ENCODE data around the gene RAB9B. TPM values are rescaled to one million over a fixed set of nuclear protein-coding genes. Genes with fewer than 3 reads are reported as not detected.

The RAB9B gene
- total RNA-seq, 3 donors from 2014 or later: 0.69 to 8.0 (median 0.82) TPM

- TF ChIP-seq CTCF (IDR thresholded peaks at IDR 0.05): no peak
- Histone ChIP-seq H3K4me1 (ENCODE audit: low read depth) (no peaks in the 10 kb centered on the region), H3K9me3 (no peaks in the 10 kb centered on the region), H3K36me3 (ENCODE audit: low read depth) (no peaks in the 10 kb centered on the region), H3K4me3 (no peak overlapping the region)
- DNase-seq (no peak), ATAC-seq (no peak)
- intact Hi-C loops (cut with DNase I, micrococcal nuclease): no loop called here
Measured at GRCh38 chrX:103806862-103807474, 25.1 kb downstream of the RAB9B start.

GRCh38 chrX:103805860-103806259, 26.2 kb downstream of the RAB9B start:
- Histone ChIP-seq H3K36me3 (ENCODE audit: low read depth) (no peaks in the 10 kb centered on the region), H3K4me1 (ENCODE audit: low read depth) (no peaks in the 10 kb centered on the region), H3K4me3 (no peak overlapping the region), H3K9me3 (no peaks in the 10 kb centered on the region)
- DNase-seq (no peak), ATAC-seq (no peak)
- no peak for TF ChIP-seq CTCF (IDR thresholded peaks at IDR 0.05)
- intact Hi-C loops (cut with DNase I, micrococcal nuclease): no loop called here

- H3K4me1 ChIP-seq (ENCODE audit: low read depth): no peaks in the 10 kb centered on the region
- TF ChIP-seq CTCF (IDR thresholded peaks at IDR 0.05): no peak
- no peak for DNase-seq
- no peak overlapping the region for H3K4me3 ChIP-seq
- no peaks in the 10 kb centered on the region for H3K9me3 ChIP-seq
- no peaks in the 10 kb centered on the region for H3K36me3 ChIP-seq (ENCODE audit: low read depth)
- intact Hi-C loops (cut with DNase I, micrococcal nuclease): no loop called here
- ATAC-seq: no peak
Measured at GRCh38 chrX:103800318-103800717, 31.7 kb downstream of the RAB9B start.

GRCh38 chrX:103797691-103798090, 34.4 kb downstream of the RAB9B start:
- Histone ChIP-seq H3K9me3 (no peaks in the 10 kb centered on the region), H3K36me3 (ENCODE audit: low read depth) (no peaks in the 10 kb centered on the region), H3K4me1 (ENCODE audit: low read depth) (no peaks in the 10 kb centered on the region), H3K4me3 (no peak overlapping the region)
- DNase-seq (no peak), ATAC-seq (no peak)
- intact Hi-C loops (cut with DNase I, micrococcal nuclease): no loop called here
- no peak for TF ChIP-seq CTCF (IDR thresholded peaks at IDR 0.05)

GRCh38 chrX:103794119-103794518, 37.9 kb downstream of the RAB9B start:
- Histone ChIP-seq H3K9me3 (no peaks in the 10 kb centered on the region), H3K36me3 (ENCODE audit: low read depth) (no peaks in the 10 kb centered on the region), H3K4me3 (no peak overlapping the region), H3K4me1 (ENCODE audit: low read depth) (no peaks in the 10 kb centered on the region)
- intact Hi-C loops (cut with DNase I, micrococcal nuclease): no loop called here
- DNase-seq (no peak), ATAC-seq (no peak)
- TF ChIP-seq CTCF (IDR thresholded peaks at IDR 0.05): no peak

- intact Hi-C loops (cut with DNase I, micrococcal nuclease): no loop called here
- H3K36me3 ChIP-seq (ENCODE audit: low read depth): no peaks in the 10 kb centered on the region
- no peaks in the 10 kb centered on the region for H3K4me1 ChIP-seq (ENCODE audit: low read depth)
- no peak for ATAC-seq
- no peak for TF ChIP-seq CTCF (IDR thresholded peaks at IDR 0.05)
- no peak overlapping the region for H3K4me3 ChIP-seq
- no peaks in the 10 kb centered on the region for H3K9me3 ChIP-seq
- no peak for DNase-seq
Measured at GRCh38 chrX:103793545-103793940, 38.5 kb downstream of the RAB9B start.

Data from mucosa of descending colon (tissue), 3 donors.